ENCODE results near the gene SERPINE1.

DNA sequence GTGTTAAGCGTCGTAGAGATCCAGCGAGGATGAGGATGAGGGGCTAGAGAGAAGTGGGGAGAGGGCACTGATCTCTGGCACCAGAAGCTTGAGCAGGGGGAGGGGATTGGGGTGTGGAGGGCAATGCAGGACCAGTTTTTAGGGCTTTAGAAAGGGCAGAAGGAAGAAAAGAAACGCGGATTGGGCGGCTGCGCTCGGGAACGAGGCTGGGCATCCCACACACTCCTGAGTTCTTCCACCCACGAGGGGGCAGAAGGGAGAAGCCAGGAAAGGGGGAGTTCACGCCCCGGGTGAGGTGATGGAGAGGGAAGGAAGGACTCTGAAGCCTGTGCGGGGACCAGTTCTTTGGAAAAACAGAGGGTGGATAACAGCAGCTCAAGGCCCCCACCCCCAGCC is 44.5 kb downstream of the SERPINE1 start:
- TF ChIP-seq, protein P1, sequence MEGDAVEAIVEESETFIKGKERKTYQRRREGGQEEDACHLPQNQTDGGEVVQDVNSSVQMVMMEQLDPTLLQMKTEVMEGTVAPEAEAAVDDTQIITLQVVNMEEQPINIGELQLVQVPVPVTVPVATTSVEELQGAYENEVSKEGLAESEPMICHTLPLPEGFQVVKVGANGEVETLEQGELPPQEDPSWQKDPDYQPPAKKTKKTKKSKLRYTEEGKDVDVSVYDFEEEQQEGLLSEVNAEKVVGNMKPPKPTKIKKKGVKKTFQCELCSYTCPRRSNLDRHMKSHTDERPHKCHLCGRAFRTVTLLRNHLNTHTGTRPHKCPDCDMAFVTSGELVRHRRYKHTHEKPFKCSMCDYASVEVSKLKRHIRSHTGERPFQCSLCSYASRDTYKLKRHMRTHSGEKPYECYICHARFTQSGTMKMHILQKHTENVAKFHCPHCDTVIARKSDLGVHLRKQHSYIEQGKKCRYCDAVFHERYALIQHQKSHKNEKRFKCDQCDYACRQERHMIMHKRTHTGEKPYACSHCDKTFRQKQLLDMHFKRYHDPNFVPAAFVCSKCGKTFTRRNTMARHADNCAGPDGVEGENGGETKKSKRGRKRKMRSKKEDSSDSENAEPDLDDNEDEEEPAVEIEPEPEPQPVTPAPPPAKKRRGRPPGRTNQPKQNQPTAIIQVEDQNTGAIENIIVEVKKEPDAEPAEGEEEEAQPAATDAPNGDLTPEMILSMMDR (IDR thresholded peaks at IDR 0.05; ENCODE audit: low read length) = no peak
- no peak for TF ChIP-seq EZH2 (optimal IDR thresholded peaks at IDR 0.05; ENCODE audit: low read depth, low read length)
